IMR-90 (cell line): Measurements from ENCODE around the gene CPED1.

Experiments used
- BHLHE40 ChIP-seq: fragments of 150-350 bp; IDR thresholded peaks from 2 replicates; pipeline ENCODE4 v1.6.1; 2016; ENCODE audit warnings: mild to moderate bottlenecking, low read depth, low read length
- CEBPB ChIP-seq: IDR thresholded peaks from 2 replicates; pipeline ENCODE4 v1.6.1; 2012; ENCODE audit warnings: low read depth, low read length, improper control_type of control experiment
- MAFK ChIP-seq: IDR thresholded peaks from 2 replicates; pipeline ENCODE4 v1.6.1; 2012; ENCODE audit warnings: low read depth, low read length, improper control_type of control experiment
- MXI1 ChIP-seq: IDR thresholded peaks from 2 replicates; pipeline ENCODE4 v1.6.1; 2012; ENCODE audit warnings: low read depth, mild to moderate bottlenecking, low read length, moderate library complexity, borderline replicate concordance
- POLR2A ChIP-seq: IDR thresholded peaks from 2 replicates; pipeline ENCODE4 v1.6.1; 2012; ENCODE audit warnings: mild to moderate bottlenecking, low read depth, low read length
- RAD21 ChIP-seq: IDR thresholded peaks from 2 replicates; pipeline ENCODE4 v1.6.1; 2012; ENCODE audit warnings: low read length, improper control_type of control experiment
- SMC3 ChIP-seq: fragments of 150-350 bp; IDR thresholded peaks from 2 replicates; pipeline ENCODE4 v1.6.1; 2016; ENCODE audit warnings: low read depth, mild to moderate bottlenecking, antibody characterized with exemption, low read length, moderate library complexity
- TF ChIP-seq, protein P1 (sequence below): conservative IDR thresholded peaks from 2 replicates; pipeline ENCODE4 v1.5.1; 2012; ENCODE audit warnings: mild to moderate bottlenecking, low read depth, low read length, improper control_type of control experiment
- TF ChIP-seq, protein P2 (sequence below): fragments of 150-350 bp; IDR thresholded peaks from 2 replicates; pipeline ENCODE4 v1.6.1; 2017; ENCODE audit warnings: mild to moderate bottlenecking, antibody characterized with exemption, low read length, low read depth

DNA sequence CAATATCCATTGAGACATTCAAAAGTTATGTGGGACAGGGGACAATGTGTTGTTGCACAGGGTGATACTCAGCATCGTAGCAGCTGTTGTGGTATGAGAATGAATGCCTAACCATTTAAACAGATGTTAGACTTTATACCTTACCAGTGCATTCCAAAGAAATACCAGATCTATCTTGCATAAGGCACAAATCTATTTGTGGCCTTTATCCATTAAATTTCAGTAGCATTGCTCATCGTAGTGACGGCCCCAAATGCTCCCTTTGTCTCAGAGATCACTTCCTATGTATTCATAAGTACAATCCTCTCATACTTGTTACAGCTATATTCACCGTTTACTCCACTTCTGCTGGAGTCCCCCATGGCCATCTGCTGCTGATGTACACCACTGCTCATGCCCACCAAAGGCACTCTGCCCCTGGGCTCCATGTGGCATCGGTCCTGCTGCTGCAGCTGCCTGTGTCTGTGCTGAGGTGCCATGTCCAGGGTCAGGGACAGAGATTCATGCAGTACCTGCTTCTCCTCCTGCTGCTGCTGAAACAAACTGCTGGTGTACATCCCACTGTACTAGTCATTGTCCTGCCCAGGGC lies 96.3 kb downstream of the CPED1 start:
- TF ChIP-seq BHLHE40 (no peak), POLR2A (peak; percentile 63; the same call in 1 of the 2 replicates), SMC3 (no peak), MXI1 (peak; percentile 27; the same call in 1 of the 2 replicates), RAD21 (no peak), MAFK (peak; percentile 4; the same call in 1 of the 2 replicates), CEBPB (peak; percentile 87)
- TF ChIP-seq, protein P1, sequence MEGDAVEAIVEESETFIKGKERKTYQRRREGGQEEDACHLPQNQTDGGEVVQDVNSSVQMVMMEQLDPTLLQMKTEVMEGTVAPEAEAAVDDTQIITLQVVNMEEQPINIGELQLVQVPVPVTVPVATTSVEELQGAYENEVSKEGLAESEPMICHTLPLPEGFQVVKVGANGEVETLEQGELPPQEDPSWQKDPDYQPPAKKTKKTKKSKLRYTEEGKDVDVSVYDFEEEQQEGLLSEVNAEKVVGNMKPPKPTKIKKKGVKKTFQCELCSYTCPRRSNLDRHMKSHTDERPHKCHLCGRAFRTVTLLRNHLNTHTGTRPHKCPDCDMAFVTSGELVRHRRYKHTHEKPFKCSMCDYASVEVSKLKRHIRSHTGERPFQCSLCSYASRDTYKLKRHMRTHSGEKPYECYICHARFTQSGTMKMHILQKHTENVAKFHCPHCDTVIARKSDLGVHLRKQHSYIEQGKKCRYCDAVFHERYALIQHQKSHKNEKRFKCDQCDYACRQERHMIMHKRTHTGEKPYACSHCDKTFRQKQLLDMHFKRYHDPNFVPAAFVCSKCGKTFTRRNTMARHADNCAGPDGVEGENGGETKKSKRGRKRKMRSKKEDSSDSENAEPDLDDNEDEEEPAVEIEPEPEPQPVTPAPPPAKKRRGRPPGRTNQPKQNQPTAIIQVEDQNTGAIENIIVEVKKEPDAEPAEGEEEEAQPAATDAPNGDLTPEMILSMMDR, result no peak
- TF ChIP-seq, protein P2, sequence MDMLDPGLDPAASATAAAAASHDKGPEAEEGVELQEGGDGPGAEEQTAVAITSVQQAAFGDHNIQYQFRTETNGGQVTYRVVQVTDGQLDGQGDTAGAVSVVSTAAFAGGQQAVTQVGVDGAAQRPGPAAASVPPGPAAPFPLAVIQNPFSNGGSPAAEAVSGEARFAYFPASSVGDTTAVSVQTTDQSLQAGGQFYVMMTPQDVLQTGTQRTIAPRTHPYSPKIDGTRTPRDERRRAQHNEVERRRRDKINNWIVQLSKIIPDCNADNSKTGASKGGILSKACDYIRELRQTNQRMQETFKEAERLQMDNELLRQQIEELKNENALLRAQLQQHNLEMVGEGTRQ, result no peak
